GM21526 (cell line): ENCODE results near the gene ALDH3B2.
"Not testable (repeated sequence)": the region's sequence is repeated elsewhere in the genome, so short reads cannot be mapped to it uniquely, and the experiment has no call there.

ENCODE experiments used
- ATAC-seq: cut with Tn5 transposase; IDR thresholded peaks from one replicate; pipeline ENCODE4 v1.9.1; 2021; ENCODE audit warnings: moderate library complexity; ENCODE audit not compliant: unreplicated experiment, low FRiP score

The ALDH3B2 gene

GRCh38 chr11:67674442-67674871 is at the start of gene ALDH3B2:
TSS of gene ALDH3B2 (minus strand) at chr11:67674623. CDS start at chr11:67666935, 7,688 bp downstream.
- ATAC-seq, result no peak

GRCh38 chr11:67723036-67723435 is 48.6 kb upstream of the ALDH3B2 start:
- ATAC-seq, result not testable (repeated sequence)

- ATAC-seq, result not testable (repeated sequence)
These were observed 41.8 kb upstream of the ALDH3B2 start for GRCh38 chr11:67716226-67716625.

- not testable (repeated sequence) for ATAC-seq
These were observed 41.4 kb upstream of the ALDH3B2 start for GRCh38 chr11:67715801-67716200.

GRCh38 chr11:67713892-67714509 is 39.6 kb upstream of the ALDH3B2 start:
- not testable (repeated sequence) for ATAC-seq

GRCh38 chr11:67711676-67712075 is 37.3 kb upstream of the ALDH3B2 start:
- ATAC-seq, result not testable (repeated sequence)

GRCh38 chr11:67711212-67711611 is 36.8 kb upstream of the ALDH3B2 start:
- ATAC-seq, result not testable (repeated sequence)

- not testable (repeated sequence) for ATAC-seq
These were observed 35.4 kb upstream of the ALDH3B2 start for GRCh38 chr11:67709806-67710205.

- ATAC-seq, result no peak
These were observed 30.8 kb upstream of the ALDH3B2 start for GRCh38 chr11:67705264-67705663.

GRCh38 chr11:67704524-67704923 is 30.1 kb upstream of the ALDH3B2 start:
- no peak for ATAC-seq

- not testable (repeated sequence) for ATAC-seq
These were observed 29.3 kb upstream of the ALDH3B2 start for GRCh38 chr11:67703709-67704108.

GRCh38 chr11:67700548-67701262 is 26.3 kb upstream of the ALDH3B2 start:
- ATAC-seq, result no peak

- no peak for ATAC-seq
These were observed 25.7 kb upstream of the ALDH3B2 start for GRCh38 chr11:67700141-67700540.

- ATAC-seq, result no peak
These were observed 25.1 kb upstream of the ALDH3B2 start for GRCh38 chr11:67699521-67699920.

GRCh38 chr11:67698247-67698646 is 23.8 kb upstream of the ALDH3B2 start:
- ATAC-seq, result no peak

- no peak for ATAC-seq
These were observed 23.4 kb upstream of the ALDH3B2 start for GRCh38 chr11:67697846-67698245.

- no peak for ATAC-seq
These were observed 22.6 kb upstream of the ALDH3B2 start for GRCh38 chr11:67696998-67697397.

GRCh38 chr11:67695606-67696005 is 21.2 kb upstream of the ALDH3B2 start:
- no peak for ATAC-seq

GRCh38 chr11:67694875-67695555 is 20.6 kb upstream of the ALDH3B2 start:
- no peak for ATAC-seq

- no peak for ATAC-seq
These were observed 16.7 kb upstream of the ALDH3B2 start for GRCh38 chr11:67691149-67691548.

- ATAC-seq, result no peak
These were observed 14.8 kb upstream of the ALDH3B2 start for GRCh38 chr11:67689178-67689577.
